Breast epithelium (tissue), 4 donors: ENCODE data around the gene ABCF3. TPM values are rescaled to one million over a fixed set of nuclear protein-coding genes. Genes with fewer than 3 reads are reported as not detected.
"Not testable (repeated sequence)": the region's sequence is repeated elsewhere in the genome, so short reads cannot be mapped to it uniquely, and the experiment has no call there.

Experiments used
- DNase-seq, 2 donors: peaks; one replicate each; pipeline ENCODE4 v3.0.0-alpha.2; 2019; ENCODE audit warnings: low spot score in 2 of 2
- H3K27ac ChIP-seq, 2 donors: fragments of 200-600 bp; sonication (generic) in 1 of 2; one replicate each; pipeline ENCODE4 v1.5.1; 2016 to 2019; ENCODE audit warnings: mild to moderate bottlenecking in 1 of 2
- H3K27me3 ChIP-seq, 2 donors: fragments of 200-600 bp; sonication (generic) in 1 of 2; one replicate each; pipeline versions ENCODE4 v1.5.1 to v1.6.0; 2017 to 2019; ENCODE audit warnings: control low read depth in 1 of 2, mild to moderate bottlenecking in 1 of 2
- H3K36me3 ChIP-seq: fragments of 200-600 bp; one replicate; pipeline ENCODE4 v1.5.1; 2019
- H3K4me1 ChIP-seq, 2 donors: fragments of 200-600 bp; sonication (generic); one replicate each; pipeline ENCODE4 v1.5.1; 2016 to 2019; ENCODE audit warnings: control low read depth in 1 of 2
- H3K4me3 ChIP-seq, 3 donors: fragments of 200-600 bp; sonication (generic); 1 replicate in 2 of 3; 2 replicates in 1 of 3; pipeline ENCODE4 v1.5.1; 2016 to 2019; ENCODE audit warnings: mild to moderate bottlenecking in 3 of 3, moderate library complexity in 2 of 3
- H3K9me3 ChIP-seq, 2 donors: fragments of 200-600 bp; sonication (generic) in 1 of 2; one replicate each; pipeline ENCODE4 v1.5.1; 2016 to 2019; ENCODE audit warnings: control low read depth in 1 of 2
- POLR2A ChIP-seq: fragments of 450-650 bp; IDR thresholded peaks from one replicate; pipeline ENCODE4 v1.6.1; 2016; ENCODE audit warnings: antibody characterized with exemption, mild to moderate bottlenecking, moderate library complexity
- POLR2AphosphoS5 ChIP-seq, 3 donors: sonication (generic); formaldehyde crosslinking; IDR thresholded peaks; one replicate each; pipeline ENCODE4 v1.6.1; 2017; ENCODE audit warnings: antibody characterized with exemption in 3 of 3
- intact Hi-C: fragments of 100-400 bp; cut with DNase I; formaldehyde crosslinking; loops from one replicate; pipeline ENCODE4 v1.15.1; 2023; ENCODE audit warnings: low total_unique reads
- total RNA-seq, 3 donors: library from RNA; depleted of rRNA; stranded (reverse); fragments of >200 nt; gene quantifications; one replicate each; pipeline ENCODE4 v1.1.0, GENCODE V29; 2016
- TF ChIP-seq, protein P1 (sequence below), 3 donors: fragments of 450-650 bp; IDR thresholded peaks; one replicate each; pipeline ENCODE4 v1.5.1; 2016 to 2017; ENCODE audit warnings: antibody characterized with exemption in 3 of 3, mild to moderate bottlenecking in 3 of 3, moderate library complexity in 3 of 3

The ABCF3 gene
- total RNA-seq, 3 donors from 2014 or later = 59.4 to 77.4 (median 71.8) TPM

DNA sequence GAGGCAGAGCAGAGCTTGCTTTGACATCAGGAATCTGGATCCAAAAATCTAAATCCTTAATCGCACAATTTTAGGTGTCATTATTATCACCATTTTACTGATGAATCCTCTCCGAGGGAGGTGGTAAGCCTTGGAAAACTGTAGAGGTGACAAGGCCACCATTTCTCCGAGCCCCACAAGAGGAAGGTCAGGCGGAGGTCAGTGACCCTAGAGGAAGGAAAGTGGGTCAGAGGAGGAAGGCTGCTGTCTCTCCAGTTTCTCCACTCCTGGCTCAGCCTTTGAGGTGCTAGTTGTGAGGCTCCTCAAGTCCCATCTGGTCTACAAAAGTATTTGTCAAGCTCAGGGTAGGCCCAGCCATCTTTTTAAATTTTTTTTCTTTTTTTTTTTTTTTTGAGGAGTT lies 27.6 kb upstream of the ABCF3 start:
- no peak overlapping the region for H3K27ac ChIP-seq

DNA sequence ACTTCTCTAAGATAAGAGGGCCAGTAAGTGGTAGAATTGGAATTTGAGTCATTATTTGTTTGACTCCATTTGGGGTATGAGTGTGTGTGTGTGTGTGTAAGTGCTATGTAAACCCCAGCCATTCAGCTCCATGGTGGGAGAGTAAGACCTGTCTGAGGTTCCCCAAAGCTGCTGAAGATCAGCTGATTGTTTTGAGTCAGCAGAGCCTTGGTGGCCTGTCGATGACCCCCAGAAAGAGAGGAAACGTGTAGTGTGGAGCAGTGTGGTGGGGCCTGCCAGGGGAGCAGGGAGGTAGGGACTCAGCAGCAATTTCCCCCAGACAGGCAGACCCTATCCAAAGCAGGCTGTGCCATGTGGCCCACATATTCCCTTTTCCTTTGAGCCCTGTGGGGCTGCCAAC lies 25.5 kb upstream of the ABCF3 start:
- H3K4me1 ChIP-seq = peaks cover 0 to 13% of the 10 kb centered on the region in 2 donors
- no peak for DNase-seq
- H3K27me3 ChIP-seq = no peaks in the 10 kb centered on the region
- no peak overlapping the region for H3K4me3 ChIP-seq
- H3K27ac ChIP-seq = peak overlapping the region; percentile 58 to 77
- no peaks in the 10 kb centered on the region for H3K9me3 ChIP-seq
- intact Hi-C loops = no loop called here
- H3K36me3 ChIP-seq = no peaks in the 10 kb centered on the region
- TF ChIP-seq, protein P1, sequence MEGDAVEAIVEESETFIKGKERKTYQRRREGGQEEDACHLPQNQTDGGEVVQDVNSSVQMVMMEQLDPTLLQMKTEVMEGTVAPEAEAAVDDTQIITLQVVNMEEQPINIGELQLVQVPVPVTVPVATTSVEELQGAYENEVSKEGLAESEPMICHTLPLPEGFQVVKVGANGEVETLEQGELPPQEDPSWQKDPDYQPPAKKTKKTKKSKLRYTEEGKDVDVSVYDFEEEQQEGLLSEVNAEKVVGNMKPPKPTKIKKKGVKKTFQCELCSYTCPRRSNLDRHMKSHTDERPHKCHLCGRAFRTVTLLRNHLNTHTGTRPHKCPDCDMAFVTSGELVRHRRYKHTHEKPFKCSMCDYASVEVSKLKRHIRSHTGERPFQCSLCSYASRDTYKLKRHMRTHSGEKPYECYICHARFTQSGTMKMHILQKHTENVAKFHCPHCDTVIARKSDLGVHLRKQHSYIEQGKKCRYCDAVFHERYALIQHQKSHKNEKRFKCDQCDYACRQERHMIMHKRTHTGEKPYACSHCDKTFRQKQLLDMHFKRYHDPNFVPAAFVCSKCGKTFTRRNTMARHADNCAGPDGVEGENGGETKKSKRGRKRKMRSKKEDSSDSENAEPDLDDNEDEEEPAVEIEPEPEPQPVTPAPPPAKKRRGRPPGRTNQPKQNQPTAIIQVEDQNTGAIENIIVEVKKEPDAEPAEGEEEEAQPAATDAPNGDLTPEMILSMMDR (IDR thresholded peaks at IDR 0.05) = no peak
- TF ChIP-seq POLR2A = no peak

More for the DNA sequence above, 27.6 kb upstream of the ABCF3 start:
- intact Hi-C loops = no loop called here
- DNase-seq = no peak
- TF ChIP-seq, protein P1 (IDR thresholded peaks at IDR 0.05) = no peak
- TF ChIP-seq POLR2A (no peak), POLR2AphosphoS5 (IDR thresholded peaks at IDR 0.05) (no peak)
- Histone ChIP-seq H3K36me3 (no peaks in the 10 kb centered on the region), H3K9me3 (no peaks in the 10 kb centered on the region), H3K4me1 (peaks cover 0 to 13% of the 10 kb centered on the region in 2 donors), H3K27me3 (no peaks in the 10 kb centered on the region), H3K4me3 (no peak overlapping the region)

DNA sequence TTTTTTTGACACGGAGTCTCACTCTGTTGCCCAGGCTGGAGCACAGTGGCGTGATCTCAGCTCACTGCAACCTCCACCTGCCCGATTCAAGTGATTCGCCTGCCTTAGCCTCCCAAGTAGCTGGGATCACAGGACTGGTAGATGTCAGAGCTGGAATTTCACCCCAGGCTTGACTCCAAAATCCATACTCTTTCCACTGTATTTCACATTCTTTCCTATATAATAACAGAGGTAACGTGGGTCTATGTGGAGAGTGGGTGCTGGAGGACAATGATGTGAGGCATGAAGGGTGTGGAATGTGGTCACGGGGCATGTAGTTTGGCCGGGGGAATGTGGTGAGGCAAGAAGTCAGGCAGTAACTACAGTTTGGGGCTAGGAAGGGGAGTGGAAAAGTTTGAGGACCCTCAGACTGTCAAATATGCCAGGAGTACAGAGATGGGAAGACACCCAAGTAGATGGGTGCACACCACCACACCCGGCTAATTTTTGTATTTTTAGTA lies 23.4 kb upstream of the ABCF3 start:
- H3K4me3 ChIP-seq, H3K27me3 ChIP-seq, DNase-seq, intact Hi-C loops, H3K27ac ChIP-seq, H3K9me3 ChIP-seq, H3K36me3 ChIP-seq: not testable (repeated sequence)
- H3K4me1 ChIP-seq = peaks cover 0 to 12% of the 10 kb centered on the region in 2 donors

DNA sequence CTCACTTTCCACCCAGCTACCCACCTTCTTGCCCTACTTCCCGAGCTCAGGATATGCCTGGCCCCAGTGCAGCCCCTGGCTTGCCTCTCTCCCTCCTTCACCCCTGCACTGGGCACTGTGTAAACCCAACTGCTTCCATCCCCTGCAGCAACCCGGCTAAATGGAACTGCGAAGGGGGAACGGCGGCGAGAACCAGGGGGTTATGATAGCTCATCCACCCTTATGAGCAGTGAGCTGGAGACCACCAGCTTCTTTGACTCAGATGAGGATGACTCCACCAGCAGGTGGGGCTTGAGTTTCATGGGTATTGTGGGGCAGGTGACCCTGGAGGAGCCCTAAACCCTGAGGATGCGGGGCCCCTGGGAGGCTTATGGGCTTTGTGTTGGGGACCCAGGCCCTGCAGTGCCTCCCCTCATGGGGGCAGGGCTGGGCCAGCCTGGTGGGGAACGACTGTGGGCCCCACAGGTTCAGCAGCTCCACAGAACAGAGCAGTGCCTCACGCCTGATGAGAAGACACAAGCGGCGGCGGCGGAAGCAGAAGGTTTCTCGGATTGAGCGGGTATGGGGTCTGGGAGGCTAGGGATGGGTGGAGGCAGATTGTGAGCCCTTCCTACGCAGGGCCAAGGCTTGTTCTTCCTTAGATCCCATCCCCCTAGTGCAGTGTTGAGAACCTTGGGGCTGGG lies 21.2 kb upstream of the ABCF3 start:
- no peak overlapping the region for H3K27ac ChIP-seq
- H3K27me3 ChIP-seq = no peaks in the 10 kb centered on the region
- no peak for DNase-seq
- no peaks in the 10 kb centered on the region for H3K9me3 ChIP-seq
- no peak overlapping the region for H3K4me3 ChIP-seq
- H3K4me1 ChIP-seq = peaks cover 0 to 10% of the 10 kb centered on the region in 2 donors
- no peak for TF ChIP-seq POLR2AphosphoS5 (IDR thresholded peaks at IDR 0.05)
- TF ChIP-seq, protein P1 (IDR thresholded peaks at IDR 0.05) = no peak
- no peak for TF ChIP-seq POLR2A
- H3K36me3 ChIP-seq = peaks cover 9% of the 10 kb centered on the region
- intact Hi-C loops = no loop called here

DNA sequence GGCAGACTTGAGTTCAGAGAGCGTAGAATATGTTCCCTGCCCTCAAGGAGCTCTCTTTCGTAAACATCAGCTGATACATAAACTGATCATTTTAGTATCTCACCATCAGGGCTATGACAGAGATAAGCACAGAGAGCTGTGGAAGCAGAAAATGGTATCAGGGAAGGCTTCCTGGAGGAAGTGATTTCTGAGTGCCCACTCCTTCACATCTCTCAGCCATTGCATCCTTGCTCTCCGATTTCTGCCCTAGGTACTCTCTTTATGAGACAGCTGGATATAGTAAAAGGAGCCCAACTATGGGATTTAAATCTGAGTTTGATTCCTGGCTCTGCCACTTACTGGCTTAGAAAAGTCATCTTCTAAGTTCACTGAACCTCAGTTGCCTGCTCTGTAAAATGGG lies 20.5 kb upstream of the ABCF3 start:
- DNase-seq = no peak
- intact Hi-C loops = no loop called here
- no peaks in the 10 kb centered on the region for H3K27me3 ChIP-seq
- no peak overlapping the region for H3K27ac ChIP-seq
- no peak overlapping the region for H3K4me3 ChIP-seq
- no peaks in the 10 kb centered on the region for H3K9me3 ChIP-seq
- H3K4me1 ChIP-seq = peaks cover 0 to 10% of the 10 kb centered on the region in 2 donors
- peaks cover 9% of the 10 kb centered on the region for H3K36me3 ChIP-seq
- TF ChIP-seq, protein P1 (IDR thresholded peaks at IDR 0.05) = no peak
- no peak for TF ChIP-seq POLR2AphosphoS5 (IDR thresholded peaks at IDR 0.05)
- no peak for TF ChIP-seq POLR2A
